ENCODE data around the gene RASSF8.
A peak's percentile ranks its signal among the peaks of the same experiment; 100 is the strongest.

RASSF8 gene

GRCh38 chr12:25958428-25959070, at the start of gene RASSF8:
Gene RASSF8 (plus strand): TSS chr12:25958682. CDS start chr12:26055344, 96,662 bp downstream.
- Histone ChIP-seq H3K9me3 (ENCODE audit: low read length) (peaks cover 2% of the 10 kb centered on the region), H3K4me1 (ENCODE audit: insufficient read depth, low read length) (peaks cover 18% of the 10 kb centered on the region), H3K27me3 (ENCODE audit: insufficient read depth, low read length) (no peaks in the 10 kb centered on the region), H3K4me3 (ENCODE audit: low read length) (peak within 1 kb of the TSS; percentile 97), H3K36me3 (ENCODE audit: insufficient read depth, low read length) (peaks cover 3% of the 10 kb centered on the region), H2AFZ (ENCODE audit: low read depth, low read length) (peak within 1 kb of the TSS; percentile 99)

- Histone ChIP-seq H3K4me1 (ENCODE audit: insufficient read depth, low read length) (no peaks in the 10 kb centered on the region), H3K4me3 (ENCODE audit: low read length) (no peak overlapping the region), H2AFZ (ENCODE audit: low read depth, low read length) (no peak overlapping the region), H3K9me3 (ENCODE audit: low read length) (no peaks in the 10 kb centered on the region), H3K27me3 (ENCODE audit: insufficient read depth, low read length) (no peaks in the 10 kb centered on the region), H3K36me3 (ENCODE audit: insufficient read depth, low read length) (no peaks in the 10 kb centered on the region)
These were observed 43.9 kb upstream of the RASSF8 start for GRCh38 chr12:25914551-25914950.

- no peaks in the 10 kb centered on the region for H3K36me3 ChIP-seq (ENCODE audit: insufficient read depth, low read length)
- peaks cover 9% of the 10 kb centered on the region for H3K4me1 ChIP-seq (ENCODE audit: insufficient read depth, low read length)
- H3K9me3 ChIP-seq (ENCODE audit: low read length), result no peaks in the 10 kb centered on the region
- no peak overlapping the region for H3K4me3 ChIP-seq (ENCODE audit: low read length)
- H2AFZ ChIP-seq (ENCODE audit: low read depth, low read length), result no peak overlapping the region
- H3K27me3 ChIP-seq (ENCODE audit: insufficient read depth, low read length), result no peaks in the 10 kb centered on the region
These were observed 33.9 kb upstream of the RASSF8 start for GRCh38 chr12:25924491-25925001.

GRCh38 chr12:25925064-25925463, 33.4 kb upstream of the RASSF8 start:
- H3K9me3 ChIP-seq (ENCODE audit: low read length), result no peaks in the 10 kb centered on the region
- H3K4me1 ChIP-seq (ENCODE audit: insufficient read depth, low read length), result peaks cover 9% of the 10 kb centered on the region
- no peaks in the 10 kb centered on the region for H3K36me3 ChIP-seq (ENCODE audit: insufficient read depth, low read length)
- no peak overlapping the region for H2AFZ ChIP-seq (ENCODE audit: low read depth, low read length)
- no peak overlapping the region for H3K4me3 ChIP-seq (ENCODE audit: low read length)
- H3K27me3 ChIP-seq (ENCODE audit: insufficient read depth, low read length), result no peaks in the 10 kb centered on the region

- no peaks in the 10 kb centered on the region for H3K9me3 ChIP-seq (ENCODE audit: low read length)
- H3K27me3 ChIP-seq (ENCODE audit: insufficient read depth, low read length), result no peaks in the 10 kb centered on the region
- no peak overlapping the region for H2AFZ ChIP-seq (ENCODE audit: low read depth, low read length)
- H3K4me1 ChIP-seq (ENCODE audit: insufficient read depth, low read length), result peaks cover 9% of the 10 kb centered on the region
- H3K4me3 ChIP-seq (ENCODE audit: low read length), result no peak overlapping the region
- no peaks in the 10 kb centered on the region for H3K36me3 ChIP-seq (ENCODE audit: insufficient read depth, low read length)
These were observed 31.9 kb upstream of the RASSF8 start for GRCh38 chr12:25926536-25926935.

- H3K27me3 ChIP-seq (ENCODE audit: insufficient read depth, low read length), result no peaks in the 10 kb centered on the region
- H3K4me3 ChIP-seq (ENCODE audit: low read length), result no peak overlapping the region
- no peak overlapping the region for H2AFZ ChIP-seq (ENCODE audit: low read depth, low read length)
- H3K36me3 ChIP-seq (ENCODE audit: insufficient read depth, low read length), result no peaks in the 10 kb centered on the region
- peaks cover 9% of the 10 kb centered on the region for H3K4me1 ChIP-seq (ENCODE audit: insufficient read depth, low read length)
- H3K9me3 ChIP-seq (ENCODE audit: low read length), result no peaks in the 10 kb centered on the region
These were observed 29.3 kb upstream of the RASSF8 start for GRCh38 chr12:25929142-25929541.

- H3K27me3 ChIP-seq (ENCODE audit: insufficient read depth, low read length), result no peaks in the 10 kb centered on the region
- peaks cover 9% of the 10 kb centered on the region for H3K4me1 ChIP-seq (ENCODE audit: insufficient read depth, low read length)
- no peaks in the 10 kb centered on the region for H3K9me3 ChIP-seq (ENCODE audit: low read length)
- H3K4me3 ChIP-seq (ENCODE audit: low read length), result no peak overlapping the region
- H2AFZ ChIP-seq (ENCODE audit: low read depth, low read length), result no peak overlapping the region
- no peaks in the 10 kb centered on the region for H3K36me3 ChIP-seq (ENCODE audit: insufficient read depth, low read length)
These were observed 25.5 kb upstream of the RASSF8 start for GRCh38 chr12:25932971-25933370.

- Histone ChIP-seq H3K36me3 (ENCODE audit: insufficient read depth, low read length) (no peaks in the 10 kb centered on the region), H3K4me1 (ENCODE audit: insufficient read depth, low read length) (no peaks in the 10 kb centered on the region), H3K4me3 (ENCODE audit: low read length) (no peak overlapping the region), H2AFZ (ENCODE audit: low read depth, low read length) (no peak overlapping the region), H3K27me3 (ENCODE audit: insufficient read depth, low read length) (no peaks in the 10 kb centered on the region), H3K9me3 (ENCODE audit: low read length) (no peaks in the 10 kb centered on the region)
These were observed 24.0 kb upstream of the RASSF8 start for GRCh38 chr12:25934456-25934855.

- Histone ChIP-seq H3K4me3 (ENCODE audit: low read length) (no peak overlapping the region), H2AFZ (ENCODE audit: low read depth, low read length) (no peak overlapping the region), H3K27me3 (ENCODE audit: insufficient read depth, low read length) (no peaks in the 10 kb centered on the region), H3K4me1 (ENCODE audit: insufficient read depth, low read length) (no peaks in the 10 kb centered on the region), H3K9me3 (ENCODE audit: low read length) (no peaks in the 10 kb centered on the region), H3K36me3 (ENCODE audit: insufficient read depth, low read length) (no peaks in the 10 kb centered on the region)
These were observed 22.9 kb upstream of the RASSF8 start for GRCh38 chr12:25935355-25936144.

- Histone ChIP-seq H3K4me3 (ENCODE audit: low read length) (no peak overlapping the region), H3K36me3 (ENCODE audit: insufficient read depth, low read length) (no peaks in the 10 kb centered on the region), H3K27me3 (ENCODE audit: insufficient read depth, low read length) (no peaks in the 10 kb centered on the region), H3K4me1 (ENCODE audit: insufficient read depth, low read length) (no peaks in the 10 kb centered on the region), H3K9me3 (ENCODE audit: low read length) (no peaks in the 10 kb centered on the region), H2AFZ (ENCODE audit: low read depth, low read length) (no peak overlapping the region)
These were observed 21.4 kb upstream of the RASSF8 start for GRCh38 chr12:25937096-25937495.

GRCh38 chr12:25938581-25938980, 19.9 kb upstream of the RASSF8 start:
- Histone ChIP-seq H3K9me3 (ENCODE audit: low read length) (no peaks in the 10 kb centered on the region), H3K36me3 (ENCODE audit: insufficient read depth, low read length) (no peaks in the 10 kb centered on the region), H2AFZ (ENCODE audit: low read depth, low read length) (no peak overlapping the region)

GRCh38 chr12:25939606-25940005, 18.9 kb upstream of the RASSF8 start:
- Histone ChIP-seq H3K36me3 (ENCODE audit: insufficient read depth, low read length) (no peaks in the 10 kb centered on the region), H3K9me3 (ENCODE audit: low read length) (no peaks in the 10 kb centered on the region), H3K4me1 (ENCODE audit: insufficient read depth, low read length) (no peaks in the 10 kb centered on the region), H2AFZ (ENCODE audit: low read depth, low read length) (no peak overlapping the region), H3K27me3 (ENCODE audit: insufficient read depth, low read length) (no peaks in the 10 kb centered on the region), H3K4me3 (ENCODE audit: low read length) (no peak overlapping the region)

More at GRCh38 chr12:25938581-25938980, 19.9 kb upstream of the RASSF8 start:
- Histone ChIP-seq H3K4me1 (ENCODE audit: insufficient read depth, low read length) (no peaks in the 10 kb centered on the region), H3K4me3 (ENCODE audit: low read length) (no peak overlapping the region), H3K27me3 (ENCODE audit: insufficient read depth, low read length) (no peaks in the 10 kb centered on the region)

- H3K4me1 ChIP-seq (ENCODE audit: insufficient read depth, low read length), result no peaks in the 10 kb centered on the region
- no peaks in the 10 kb centered on the region for H3K9me3 ChIP-seq (ENCODE audit: low read length)
- H3K4me3 ChIP-seq (ENCODE audit: low read length), result no peak overlapping the region
- H3K27me3 ChIP-seq (ENCODE audit: insufficient read depth, low read length), result no peaks in the 10 kb centered on the region
- H2AFZ ChIP-seq (ENCODE audit: low read depth, low read length), result no peak overlapping the region
- H3K36me3 ChIP-seq (ENCODE audit: insufficient read depth, low read length), result no peaks in the 10 kb centered on the region
These were observed 17.6 kb upstream of the RASSF8 start for GRCh38 chr12:25940886-25941285.
